Measurements from ENCODE around the gene MED8. TPM values are rescaled to one million over a fixed set of nuclear protein-coding genes. Genes with fewer than 3 reads are reported as not detected.

The MED8 gene
- total and polyA plus RNA-seq, 2 of the 13 experiments (the other 11 are each of a cell fraction or from before 2014, with no cell fraction given) = 16.9 to 77.4 TPM

DNA sequence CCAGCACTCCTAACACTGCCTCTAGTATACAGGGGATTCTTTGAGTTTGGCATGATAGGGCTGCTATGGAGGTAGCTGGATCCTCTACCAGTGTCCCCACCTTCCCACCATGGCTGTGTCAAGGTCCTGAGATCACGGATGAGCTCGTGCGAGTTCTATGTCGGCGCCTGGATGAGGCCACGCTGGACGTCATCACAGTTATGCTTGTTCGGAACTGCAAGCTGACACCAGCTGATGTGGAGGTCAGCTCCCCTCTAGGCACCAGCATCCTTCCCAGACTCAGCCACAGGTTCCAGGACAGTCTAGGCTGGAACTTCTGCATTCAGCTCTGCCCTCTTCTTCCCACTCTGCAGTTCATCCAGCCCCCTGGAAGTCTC lies 49.0 kb upstream of the MED8 start (continued):
- no peak for TF ChIP-seq ZNF318 (CRISPR knock-in tag; IDR thresholded peaks at IDR 0.05)
- no peak for TF ChIP-seq ZNF576 (CRISPR knock-in tag; IDR thresholded peaks at IDR 0.05)
- TF ChIP-seq NCOA1 (CRISPR knock-in tag; IDR thresholded peaks at IDR 0.05) = no peak
- TF ChIP-seq TARDBP (CRISPR knock-in tag; IDR thresholded peaks at IDR 0.05) = no peak
- TF ChIP-seq SRSF4 (IDR thresholded peaks at IDR 0.05; ENCODE audit: low read depth, low read length, poor library complexity, severe bottlenecking) = no peak
- no peak for TF ChIP-seq ATF2 (CRISPR knock-in tag; IDR thresholded peaks at IDR 0.05)
- no peak for TF ChIP-seq MEIS1 (CRISPR knock-in tag; IDR thresholded peaks at IDR 0.05; ENCODE audit: borderline replicate concordance)
- TF ChIP-seq, protein P1, sequence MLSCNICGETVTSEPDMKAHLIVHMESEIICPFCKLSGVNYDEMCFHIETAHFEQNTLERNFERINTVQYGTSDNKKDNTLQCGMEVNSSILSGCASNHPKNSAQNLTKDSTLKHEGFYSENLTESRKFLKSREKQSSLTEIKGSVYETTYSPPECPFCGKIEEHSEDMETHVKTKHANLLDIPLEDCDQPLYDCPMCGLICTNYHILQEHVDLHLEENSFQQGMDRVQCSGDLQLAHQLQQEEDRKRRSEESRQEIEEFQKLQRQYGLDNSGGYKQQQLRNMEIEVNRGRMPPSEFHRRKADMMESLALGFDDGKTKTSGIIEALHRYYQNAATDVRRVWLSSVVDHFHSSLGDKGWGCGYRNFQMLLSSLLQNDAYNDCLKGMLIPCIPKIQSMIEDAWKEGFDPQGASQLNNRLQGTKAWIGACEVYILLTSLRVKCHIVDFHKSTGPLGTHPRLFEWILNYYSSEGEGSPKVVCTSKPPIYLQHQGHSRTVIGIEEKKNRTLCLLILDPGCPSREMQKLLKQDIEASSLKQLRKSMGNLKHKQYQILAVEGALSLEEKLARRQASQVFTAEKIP (CRISPR knock-in tag; IDR thresholded peaks at IDR 0.05; ENCODE audit: borderline replicate concordance) = no peak

Data from HepG2 (cell line).